ENCODE measurements around the gene SHROOM1.

Gene SHROOM1

DNA sequence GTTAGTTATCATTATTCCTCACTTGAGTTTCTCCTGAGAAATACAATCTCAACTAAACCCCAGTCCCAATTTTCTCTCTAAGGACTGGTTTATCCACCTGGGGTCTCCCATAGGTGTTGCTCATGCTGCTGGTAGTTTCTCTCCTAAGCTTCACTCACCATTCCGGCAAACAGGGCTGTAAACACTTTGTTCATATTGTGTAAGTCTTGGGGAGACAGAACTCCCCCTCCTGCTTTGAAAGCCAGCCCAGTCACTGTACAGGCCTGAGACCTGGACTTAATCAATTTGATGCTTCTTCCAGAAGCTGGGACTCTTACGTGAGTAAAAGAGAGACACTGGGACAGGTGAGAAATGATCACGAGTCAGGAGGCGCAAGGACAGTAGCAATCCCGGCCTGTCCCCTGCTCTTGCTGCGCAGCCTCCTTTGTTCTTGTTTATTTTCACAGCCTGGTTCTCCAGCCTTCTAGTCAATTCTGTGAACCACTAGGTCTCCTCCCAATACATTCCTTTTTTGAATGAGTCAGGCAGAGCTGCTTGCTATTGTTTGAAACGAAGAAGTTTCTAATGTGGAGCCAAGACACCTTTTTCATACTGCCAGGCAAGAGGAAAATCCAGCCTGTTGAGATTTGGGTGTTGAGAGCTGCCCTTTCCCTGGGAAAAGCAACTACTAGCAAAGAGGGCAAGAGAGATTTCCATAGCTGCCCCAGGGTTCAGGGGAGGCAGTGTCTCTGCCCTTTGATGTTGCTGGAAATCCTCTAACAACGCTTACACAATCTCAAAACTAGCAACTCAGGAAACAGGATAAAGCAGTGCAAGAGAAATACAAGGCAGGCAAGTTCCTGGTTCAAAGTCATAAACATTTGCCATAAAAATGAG is 9.2 kb upstream of the SHROOM1 start:
- no peak for DNase-seq (ENCODE audit: insufficient read length, low spot score)
- TF ChIP-seq, protein P1, sequence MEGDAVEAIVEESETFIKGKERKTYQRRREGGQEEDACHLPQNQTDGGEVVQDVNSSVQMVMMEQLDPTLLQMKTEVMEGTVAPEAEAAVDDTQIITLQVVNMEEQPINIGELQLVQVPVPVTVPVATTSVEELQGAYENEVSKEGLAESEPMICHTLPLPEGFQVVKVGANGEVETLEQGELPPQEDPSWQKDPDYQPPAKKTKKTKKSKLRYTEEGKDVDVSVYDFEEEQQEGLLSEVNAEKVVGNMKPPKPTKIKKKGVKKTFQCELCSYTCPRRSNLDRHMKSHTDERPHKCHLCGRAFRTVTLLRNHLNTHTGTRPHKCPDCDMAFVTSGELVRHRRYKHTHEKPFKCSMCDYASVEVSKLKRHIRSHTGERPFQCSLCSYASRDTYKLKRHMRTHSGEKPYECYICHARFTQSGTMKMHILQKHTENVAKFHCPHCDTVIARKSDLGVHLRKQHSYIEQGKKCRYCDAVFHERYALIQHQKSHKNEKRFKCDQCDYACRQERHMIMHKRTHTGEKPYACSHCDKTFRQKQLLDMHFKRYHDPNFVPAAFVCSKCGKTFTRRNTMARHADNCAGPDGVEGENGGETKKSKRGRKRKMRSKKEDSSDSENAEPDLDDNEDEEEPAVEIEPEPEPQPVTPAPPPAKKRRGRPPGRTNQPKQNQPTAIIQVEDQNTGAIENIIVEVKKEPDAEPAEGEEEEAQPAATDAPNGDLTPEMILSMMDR (IDR thresholded peaks at IDR 0.05; ENCODE audit: insufficient read depth, missing control alignments), result no peak
- FAIRE-seq, result no peak

DNA sequence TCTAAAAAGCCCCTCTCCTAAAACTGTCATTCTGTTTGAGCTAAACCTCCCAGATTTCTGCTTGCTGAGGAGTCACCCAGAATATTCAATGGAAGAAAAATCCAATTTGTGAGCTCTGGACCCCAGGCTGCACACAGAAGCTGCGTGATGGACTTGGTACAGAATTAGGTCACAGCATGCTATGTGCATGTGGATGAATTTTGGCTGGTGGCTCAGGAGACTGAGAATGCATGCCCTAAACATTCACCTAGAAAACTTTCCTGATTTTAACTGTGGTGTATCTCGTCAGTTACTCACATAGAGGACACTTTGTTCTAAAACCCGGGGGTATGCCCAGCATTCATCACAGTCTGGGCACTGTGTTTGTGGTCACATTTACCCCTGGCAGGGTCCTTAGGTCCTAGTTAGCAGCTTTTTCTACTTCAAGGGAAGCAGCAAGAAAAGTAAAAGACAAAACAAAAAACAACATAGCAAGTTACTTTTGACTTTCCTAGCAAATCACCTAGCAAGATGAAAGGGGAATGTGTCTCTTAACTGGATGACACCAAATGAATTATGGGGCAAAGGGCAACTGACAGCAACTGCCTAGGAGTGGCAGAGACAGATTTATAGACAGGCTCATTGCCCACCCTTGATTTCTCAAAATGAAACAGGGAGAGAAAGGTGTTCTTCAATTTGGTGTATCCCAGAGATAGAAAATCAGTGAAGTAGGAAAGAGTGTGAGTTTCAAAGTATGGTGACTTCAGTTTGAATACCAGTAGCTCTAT is 8.3 kb upstream of the SHROOM1 start:
- DNase-seq (ENCODE audit: insufficient read length, low spot score), result no peak
- FAIRE-seq, result no peak
- TF ChIP-seq, protein P1 (IDR thresholded peaks at IDR 0.05; ENCODE audit: insufficient read depth, missing control alignments), result no peak

DNA sequence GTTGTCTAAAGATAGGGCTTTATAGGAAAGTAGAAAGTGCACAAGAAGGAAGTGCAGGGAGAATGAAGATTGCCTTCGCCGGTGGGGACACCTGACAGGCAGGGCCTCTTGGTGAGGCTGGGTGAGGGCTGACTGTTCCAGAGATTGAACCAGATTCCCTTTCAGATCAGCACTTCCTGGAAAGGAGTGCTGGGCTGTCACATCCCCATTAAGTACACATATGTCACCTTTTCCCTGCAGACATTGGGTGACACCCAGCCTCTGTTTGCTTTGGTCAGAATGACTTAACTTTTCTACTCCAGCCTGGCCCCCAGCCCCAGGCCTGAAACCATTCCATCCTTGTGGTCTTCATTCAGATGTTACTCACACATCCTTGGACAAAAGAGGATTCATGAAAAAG is 7.4 kb upstream of the SHROOM1 start:
- TF ChIP-seq, protein P1 (IDR thresholded peaks at IDR 0.05; ENCODE audit: insufficient read depth, missing control alignments), result no peak
- no peak for DNase-seq (ENCODE audit: insufficient read length, low spot score)
- FAIRE-seq, result no peak

DNA sequence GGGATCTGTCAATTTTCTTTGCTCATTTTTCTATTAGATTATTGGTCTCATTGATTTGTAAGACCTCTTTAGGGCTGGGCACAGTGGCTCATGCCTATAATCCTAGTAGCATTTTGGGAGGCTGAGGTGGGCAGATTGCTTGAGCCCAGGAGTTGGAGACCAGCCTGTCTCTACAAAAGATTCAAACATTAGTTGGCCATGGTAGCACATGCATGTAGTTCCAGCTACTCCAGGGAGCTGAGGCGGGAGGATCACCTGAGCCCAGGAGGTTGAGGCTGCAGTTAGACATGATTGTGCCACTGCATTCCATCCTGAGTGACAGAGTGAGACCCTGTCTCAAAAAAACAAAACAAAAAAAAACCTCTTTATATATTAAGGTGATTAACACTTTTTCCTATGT is 6.4 kb upstream of the SHROOM1 start:
- DNase-seq (ENCODE audit: insufficient read length, low spot score) (no peak), FAIRE-seq (no peak)
- TF ChIP-seq, protein P1 (IDR thresholded peaks at IDR 0.05; ENCODE audit: insufficient read depth, missing control alignments), result no peak

DNA sequence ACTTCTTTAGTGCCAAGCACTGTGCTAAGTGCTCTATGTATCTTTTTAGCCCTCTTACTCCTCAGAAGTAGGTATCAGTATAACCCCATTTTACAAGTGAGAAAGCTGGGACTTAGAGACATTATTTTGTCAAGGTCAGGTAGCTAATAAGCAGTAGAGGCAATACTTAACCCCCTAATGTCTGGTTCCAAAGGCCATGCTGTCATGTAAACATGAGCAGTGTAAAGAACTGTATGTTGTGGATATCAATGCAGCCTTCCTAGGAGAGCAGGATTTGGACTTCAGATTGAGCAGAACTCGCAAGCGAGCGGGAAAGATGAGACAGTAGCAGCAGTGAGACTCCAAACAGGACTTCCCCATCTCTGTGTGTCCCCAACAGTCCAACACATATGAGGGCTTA is 3.6 kb upstream of the SHROOM1 start:
- TF ChIP-seq, protein P1 (IDR thresholded peaks at IDR 0.05; ENCODE audit: insufficient read depth, missing control alignments), result no peak
- FAIRE-seq (no peak), DNase-seq (ENCODE audit: insufficient read length, low spot score) (no peak)

DNA sequence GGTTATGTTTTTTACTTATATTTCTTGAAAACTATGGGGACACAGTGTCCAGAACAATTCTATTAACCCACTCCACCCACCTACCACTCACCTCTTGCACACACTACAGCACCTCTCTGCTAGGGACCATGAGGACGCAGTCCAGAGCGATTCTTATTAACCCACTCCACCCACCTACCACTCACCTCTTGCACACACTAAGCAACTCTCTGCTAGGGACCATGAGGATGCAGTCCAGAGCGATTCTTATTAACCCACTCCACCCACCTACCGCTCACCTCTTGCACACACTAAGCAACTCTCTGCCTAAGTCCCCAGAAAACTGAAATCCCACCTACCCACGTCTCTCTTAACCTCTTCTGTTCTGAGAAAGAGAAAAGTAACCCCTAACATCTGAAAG is 2.2 kb upstream of the SHROOM1 start:
- TF ChIP-seq, protein P1 (IDR thresholded peaks at IDR 0.05; ENCODE audit: insufficient read depth, missing control alignments), result no peak
- FAIRE-seq (no peak), DNase-seq (ENCODE audit: insufficient read length, low spot score) (no peak)
